GM21381 (cell line): ENCODE measurements around the gene HDC.

Experiments used
- ATAC-seq: cut with Tn5 transposase; IDR thresholded peaks from one replicate; pipeline ENCODE4 v1.9.1; 2021; ENCODE audit warnings: mild to moderate bottlenecking, moderate library complexity; ENCODE audit not compliant: unreplicated experiment

The HDC gene

GRCh38 chr15:50256188-50257041 is 9.1 kb downstream of the HDC start:
- no peak for ATAC-seq

DNA sequence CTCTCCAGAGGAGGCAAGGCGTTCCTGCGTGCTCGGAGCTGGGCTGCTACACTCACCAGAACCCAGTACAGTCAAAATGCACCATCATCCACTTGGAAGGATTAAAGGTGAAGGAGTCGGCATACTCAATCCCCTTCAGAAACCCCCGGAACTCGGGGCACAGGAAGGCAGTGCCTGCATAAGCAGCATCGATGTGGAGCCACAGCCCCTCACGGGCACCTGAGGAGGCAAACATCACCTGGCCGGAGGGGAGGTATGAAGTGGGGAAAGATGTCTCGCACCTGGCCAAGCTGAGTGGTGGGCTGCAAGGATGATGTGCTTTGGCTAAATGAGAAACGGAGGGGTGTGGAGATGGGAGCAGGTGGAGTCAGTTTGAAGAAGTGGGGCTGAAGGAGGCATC is 13.0 kb downstream of the HDC start:
- ATAC-seq = no peak

- no peak for ATAC-seq
Measured at GRCh38 chr15:50251638-50252182, 13.8 kb downstream of the HDC start.

GRCh38 chr15:50250760-50251394 is 14.6 kb downstream of the HDC start:
- no peak for ATAC-seq

DNA sequence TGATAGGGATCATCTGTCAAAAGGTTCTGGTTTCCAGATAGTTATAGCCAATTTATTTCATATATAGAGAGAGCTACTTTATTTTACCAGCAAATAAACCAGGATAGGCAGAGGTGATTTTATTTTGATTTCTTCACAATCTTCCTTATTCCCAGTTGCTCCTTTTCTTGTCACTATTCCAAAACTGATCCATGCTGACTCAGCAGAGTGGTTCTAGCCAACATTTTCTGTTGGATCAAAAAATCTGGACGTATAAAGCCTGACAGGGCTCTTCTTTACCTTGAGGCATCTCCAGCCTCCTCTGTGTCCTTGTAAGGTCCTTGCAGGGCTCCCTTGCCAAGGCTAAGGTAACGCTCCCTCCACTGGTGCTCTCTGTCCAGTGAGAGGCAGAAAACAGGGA is 15.8 kb downstream of the HDC start:
- no peak for ATAC-seq

GRCh38 chr15:50248994-50249582 is 16.4 kb downstream of the HDC start:
- no peak for ATAC-seq

DNA sequence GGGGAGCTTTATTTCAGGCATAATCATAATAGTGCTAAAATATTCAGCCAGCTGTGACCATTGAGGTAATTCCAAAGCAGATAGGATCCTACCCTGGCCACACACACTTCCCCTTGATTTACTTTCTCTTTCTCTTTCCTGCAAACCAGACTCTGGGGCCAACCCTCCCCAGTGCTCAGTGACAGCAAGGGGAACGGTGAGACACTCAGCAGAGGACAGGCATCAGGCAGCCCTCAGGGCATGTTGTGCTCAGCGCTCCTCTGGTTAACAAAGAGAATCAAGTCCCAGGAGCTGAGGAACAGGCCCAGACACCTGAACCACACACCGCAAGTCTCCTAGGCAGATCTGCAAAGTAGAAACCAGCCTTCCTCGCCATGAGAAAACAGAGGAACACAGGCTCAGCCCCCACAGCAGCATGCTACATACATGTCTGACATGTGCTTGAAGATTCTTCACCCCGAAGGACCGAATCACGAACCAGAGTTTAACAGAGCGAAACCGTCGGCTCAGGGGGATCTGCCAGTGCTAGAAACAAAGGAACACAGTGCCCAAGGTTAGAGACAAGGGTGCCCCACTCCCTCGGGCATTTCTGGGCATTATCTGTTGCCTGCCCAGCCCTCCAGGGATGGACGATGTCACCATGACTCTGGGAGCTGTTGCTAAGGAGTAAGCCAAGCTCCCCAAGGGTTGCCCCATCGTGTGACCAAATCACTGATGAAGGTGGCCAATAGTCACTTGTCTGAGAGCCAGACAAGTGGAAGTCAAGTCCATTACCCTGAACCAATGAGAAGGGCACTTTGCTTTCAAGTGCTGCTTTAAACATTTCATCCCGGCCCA is 17.5 kb downstream of the HDC start:
- peak; percentile 100 for ATAC-seq

GRCh38 chr15:50246631-50247030 is 18.9 kb downstream of the HDC start:
- no peak for ATAC-seq

GRCh38 chr15:50244959-50245624 is 20.4 kb downstream of the HDC start:
- ATAC-seq = no peak

DNA sequence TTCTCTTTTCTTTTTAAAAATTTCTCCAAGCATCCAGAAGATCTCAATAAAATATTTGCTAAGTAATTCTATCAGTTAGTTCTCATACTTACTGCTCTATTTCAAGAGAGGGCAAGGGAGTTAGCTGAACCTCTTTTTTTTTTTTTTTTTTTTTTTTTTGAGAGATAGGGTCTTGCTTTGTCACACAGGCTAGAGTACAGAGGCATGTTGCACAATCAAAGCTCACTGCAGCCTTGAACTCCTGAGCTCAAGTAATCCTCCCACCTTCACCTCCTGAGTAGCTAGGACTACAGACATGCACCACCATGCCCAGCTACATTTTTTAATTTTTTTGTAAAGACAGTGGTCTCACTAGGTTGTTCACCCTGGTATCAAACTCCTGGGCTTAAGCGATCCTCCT is 21.4 kb downstream of the HDC start:
- ATAC-seq = no peak

DNA sequence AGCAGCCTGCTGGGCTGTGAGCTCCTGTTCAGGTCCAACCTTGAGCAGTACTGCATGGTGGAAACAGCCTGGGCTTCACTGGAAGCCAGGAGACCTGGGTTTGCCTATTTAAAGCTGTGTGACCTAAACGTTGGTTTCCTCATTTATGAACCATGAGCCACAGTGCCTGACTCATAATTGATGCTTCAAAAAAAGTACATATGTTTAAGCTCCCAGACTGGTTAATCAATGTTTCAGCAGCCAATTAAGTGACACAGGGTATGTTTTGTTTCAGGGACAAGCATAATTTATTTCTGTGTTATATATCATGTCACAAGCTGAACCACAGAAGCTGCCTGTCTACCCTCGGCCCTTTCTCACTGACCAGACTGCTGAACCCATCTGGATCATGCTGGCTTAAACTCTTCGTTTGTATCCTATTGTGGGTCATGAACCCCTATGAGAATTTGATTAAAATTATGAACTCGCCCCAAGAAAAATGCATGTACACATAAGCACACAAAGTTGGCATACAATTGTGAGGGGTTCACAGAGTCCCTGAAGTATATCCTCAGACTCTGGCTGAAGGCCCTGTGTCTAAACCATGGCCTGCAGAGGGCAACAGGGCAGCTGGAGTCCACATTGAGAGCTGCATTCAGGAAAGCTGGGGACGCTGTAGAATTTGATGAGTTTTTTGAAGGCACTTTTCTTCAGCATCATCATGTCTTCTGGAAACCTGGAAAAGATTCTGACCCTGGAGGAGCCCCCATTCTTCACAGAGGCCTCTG is 23.7 kb downstream of the HDC start:
- ATAC-seq = no peak

- no peak for ATAC-seq
Measured at GRCh38 chr15:50238255-50238654, 27.3 kb downstream of the HDC start.

DNA sequence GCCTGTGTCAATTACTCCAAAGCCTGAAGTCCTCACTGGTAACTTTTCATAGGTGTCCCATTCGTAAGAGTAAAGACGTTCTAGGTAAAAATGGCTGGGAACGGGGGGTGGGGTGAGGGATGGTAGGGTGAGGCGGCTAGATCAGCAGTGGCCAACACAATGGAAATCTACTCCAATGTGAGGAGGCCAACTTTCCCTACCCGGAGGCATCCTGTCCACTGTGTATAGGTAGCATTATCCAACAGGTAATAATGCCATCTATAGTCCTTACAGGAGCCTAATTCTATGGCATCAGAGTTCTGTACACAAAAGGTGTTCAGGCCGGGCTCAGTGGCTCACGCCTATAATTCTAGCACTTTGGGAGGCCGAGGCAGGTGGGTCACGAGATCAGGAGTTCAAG is 29.1 kb downstream of the HDC start:
- ATAC-seq = no peak

DNA sequence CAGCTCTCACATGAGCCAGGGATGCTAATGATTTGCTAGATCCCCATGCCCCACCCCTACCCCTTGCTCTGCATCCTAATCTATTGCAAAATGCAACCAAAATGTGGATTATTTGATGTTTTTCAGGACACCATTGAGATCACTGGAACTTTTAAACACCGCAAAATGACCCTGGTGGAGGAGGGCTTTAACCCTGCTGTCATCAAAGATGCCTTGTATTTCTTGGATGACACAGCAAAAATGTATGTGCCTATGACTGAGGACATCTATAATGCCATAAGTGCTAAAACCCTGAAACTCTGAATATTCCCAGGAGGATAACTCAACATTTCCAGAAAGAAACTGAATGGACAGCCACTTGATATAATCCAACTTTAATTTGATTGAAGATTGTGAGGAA is 29.7 kb downstream of the HDC start:
- no peak for ATAC-seq

GRCh38 chr15:50234764-50235163 is 30.8 kb downstream of the HDC start:
- ATAC-seq = no peak

DNA sequence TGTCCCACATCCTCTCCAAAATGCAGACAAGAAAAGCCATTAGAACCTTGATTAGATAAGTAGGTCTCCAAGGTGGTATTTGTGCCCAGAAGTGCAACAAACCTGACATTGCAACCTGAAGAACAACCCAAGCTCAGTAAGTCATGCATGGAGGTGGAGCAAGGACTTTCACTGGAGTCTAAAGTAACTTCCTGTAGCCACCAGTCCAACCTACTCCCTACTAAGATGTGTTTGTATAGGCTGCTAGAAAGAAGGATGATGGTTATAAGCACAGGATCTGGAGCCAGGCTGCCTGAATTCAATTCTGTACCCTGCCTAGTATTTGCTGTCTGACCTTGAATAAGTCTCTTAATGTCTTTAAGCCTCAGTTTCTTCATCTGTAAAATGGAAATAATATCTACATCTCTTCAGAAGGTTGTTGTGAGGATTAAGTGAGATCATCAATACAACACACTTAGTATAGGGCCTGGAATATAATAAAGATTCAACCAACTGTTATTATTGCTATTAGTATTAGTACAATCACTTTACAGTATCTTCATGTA is 32.3 kb downstream of the HDC start:
- ATAC-seq = no peak

- no peak for ATAC-seq
Measured at GRCh38 chr15:50232791-50233190, 32.7 kb downstream of the HDC start.

- no peak for ATAC-seq
Measured at GRCh38 chr15:50231761-50232160, 33.8 kb downstream of the HDC start.

GRCh38 chr15:50229336-50229735 is 36.2 kb downstream of the HDC start:
- ATAC-seq = no peak
